GM12878 (cell line): ENCODE measurements around the gene EP400. TPM values are rescaled to one million over a fixed set of nuclear protein-coding genes. Genes with fewer than 3 reads are reported as not detected.
A peak's percentile ranks its signal among the peaks of the same experiment; 100 is the strongest.

Source experiments
- BCL11A ChIP-seq: IDR thresholded peaks from 2 replicates; pipeline ENCODE4 v1.6.1; 2011; ENCODE audit warnings: low read depth, low read length
- CBX5 ChIP-seq: sonication (generic); IDR thresholded peaks from 2 replicates; pipeline ENCODE4 v1.6.1; 2016; ENCODE audit warnings: low read depth, moderate library complexity, mild to moderate bottlenecking, inconsistent platforms
- CHD1 ChIP-seq: IDR thresholded peaks from 2 replicates; pipeline ENCODE4 v1.6.1; 2012; ENCODE audit warnings: low read depth, low read length, improper control_type of control experiment
- CHD2 ChIP-seq: IDR thresholded peaks from 2 replicates; pipeline ENCODE4 v1.6.1; 2011; ENCODE audit warnings: low read depth, low read length, improper control_type of control experiment, borderline replicate concordance
- EED ChIP-seq: sonication (generic); IDR thresholded peaks from 2 replicates; pipeline ENCODE4 v1.6.1; 2016; ENCODE audit warnings: antibody characterized with exemption, low read depth
- GABPA ChIP-seq: IDR thresholded peaks from 2 replicates; pipeline ENCODE4 v1.6.1; 2014; ENCODE audit warnings: antibody characterized with exemption, low read depth, mild to moderate bottlenecking, inconsistent platforms
- HCFC1 ChIP-seq: fragments of 150-350 bp; IDR thresholded peaks from 2 replicates; pipeline ENCODE4 v1.6.1; 2014; ENCODE audit warnings: low read length
- HDGF ChIP-seq: fragments of 450-650 bp; IDR thresholded peaks from 2 replicates; pipeline ENCODE4 v1.6.1; 2016; ENCODE audit warnings: antibody characterized with exemption
- IRF4 ChIP-seq: IDR thresholded peaks from 2 replicates; pipeline ENCODE4 v1.6.1; 2011; ENCODE audit warnings: low read depth, low read length
- MXI1 ChIP-seq: fragments of 150-350 bp; IDR thresholded peaks from 2 replicates; pipeline ENCODE4 v1.6.1; 2011; ENCODE audit warnings: low read depth, mild to moderate bottlenecking, inconsistent platforms, low read length, improper control_type of control experiment
- NBN ChIP-seq: fragments of 450-650 bp; IDR thresholded peaks from 2 replicates; pipeline ENCODE4 v1.6.1; 2016
- NFYB ChIP-seq: IDR thresholded peaks from 2 replicates; pipeline ENCODE4 v1.6.1; 2011; ENCODE audit warnings: low read depth, mild to moderate bottlenecking, low read length, improper control_type of control experiment, moderate library complexity; ENCODE audit not compliant: insufficient read depth
- PKNOX1 ChIP-seq: fragments of 450-650 bp; IDR thresholded peaks from 2 replicates; pipeline ENCODE4 v1.6.1; 2016; ENCODE audit warnings: mild to moderate bottlenecking
- PML ChIP-seq: IDR thresholded peaks from 2 replicates; pipeline ENCODE4 v1.6.1; 2012; ENCODE audit warnings: low read length, inconsistent platforms
- POLR2A ChIP-seq: IDR thresholded peaks from 2 replicates; pipeline ENCODE4 v1.6.1; 2011; ENCODE audit warnings: low read depth, mild to moderate bottlenecking, low read length
- POLR2AphosphoS2 ChIP-seq: IDR thresholded peaks from 2 replicates; pipeline ENCODE4 v1.6.1; 2011; ENCODE audit warnings: low read depth, mild to moderate bottlenecking, low read length, improper control_type of control experiment, moderate library complexity
- POU2F2 ChIP-seq: IDR thresholded peaks from 3 replicates; pipeline ENCODE4 v1.6.1; 2011; ENCODE audit warnings: low read depth, mild to moderate bottlenecking, low read length, borderline replicate concordance
- RB1 ChIP-seq: fragments of 450-650 bp; formaldehyde crosslinking; IDR thresholded peaks from 2 replicates; pipeline ENCODE4 v1.6.1; 2017; ENCODE audit warnings: mild to moderate bottlenecking, borderline replicate concordance
- RFX5 ChIP-seq: IDR thresholded peaks from 2 replicates; pipeline ENCODE4 v1.6.1; 2011; ENCODE audit warnings: low read depth, low read length, improper control_type of control experiment
- SIN3A ChIP-seq: IDR thresholded peaks from 2 replicates; pipeline ENCODE4 v1.6.1; 2012; ENCODE audit warnings: low read depth, low read length, improper control_type of control experiment
- SIX5 ChIP-seq: IDR thresholded peaks from 2 replicates; pipeline ENCODE4 v1.6.1; 2011; ENCODE audit warnings: mild to moderate bottlenecking, low read depth, low read length, moderate library complexity; ENCODE audit not compliant: severe bottlenecking
- SRF ChIP-seq, 2 experiments: IDR thresholded peaks; 2 replicates each; pipeline ENCODE4 v1.6.1; 2011; ENCODE audit warnings: low read depth in 2 of 2, low read length in 2 of 2, mild to moderate bottlenecking in 1 of 2, moderate library complexity in 1 of 2
- STAT3 ChIP-seq: IDR thresholded peaks from 2 replicates; pipeline ENCODE4 v1.6.1; 2011; ENCODE audit warnings: low read depth, low read length, improper control_type of control experiment
- SUPT20H ChIP-seq: IDR thresholded peaks from 2 replicates; pipeline ENCODE4 v1.6.1; 2011; ENCODE audit warnings: low read depth, mild to moderate bottlenecking, low read length, moderate library complexity, borderline replicate concordance; ENCODE audit not compliant: control insufficient read depth
- TARDBP ChIP-seq: IDR thresholded peaks from 2 replicates; pipeline ENCODE4 v1.6.1; 2016; ENCODE audit warnings: borderline replicate concordance
- WRNIP1 ChIP-seq: IDR thresholded peaks from 2 replicates; pipeline ENCODE4 v1.6.1; 2011; ENCODE audit warnings: low read depth, low read length, improper control_type of control experiment, borderline replicate concordance
- ZBTB4 ChIP-seq: fragments of 450-650 bp; formaldehyde crosslinking; IDR thresholded peaks from 2 replicates; pipeline ENCODE4 v1.4.0; 2022; ENCODE audit warnings: mild to moderate bottlenecking, moderate library complexity
- ZNF24 ChIP-seq: fragments of 450-650 bp; IDR thresholded peaks from 2 replicates; pipeline ENCODE4 v1.6.1; 2017; ENCODE audit warnings: antibody characterized with exemption, mild to moderate bottlenecking
- ZNF622 ChIP-seq: fragments of 450-650 bp; IDR thresholded peaks from 2 replicates; pipeline ENCODE4 v1.6.1; 2017; ENCODE audit warnings: mild to moderate bottlenecking, inconsistent platforms
- polyA plus RNA-seq, 11 experiments: library from polyadenylated mRNA; depleted of rRNA in 4 of 11; unstranded in 6 of 11; stranded (reverse) in 5 of 11; fragments of >200 nt; fragmentation: Nextera tagmentation in 4 of 11; fragmentation: Illumina TruSeq in 1 of 11; extraction: Ambion mirVana in 4 of 11; extraction: Trizol in 1 of 11; gene quantifications; 1 replicate in 1 of 11; 2 replicates in 10 of 11; pipeline versions ENCODE4 v1.2.1 to v1.2.3, GENCODE V29; 2011 to 2016; ENCODE audit warnings: inconsistent platforms in 2 of 11, missing spikeins in 2 of 11, low read depth in 1 of 11
- total RNA-seq, 4 experiments: library from RNA; depleted of rRNA in 3 of 4; stranded (reverse); fragments of >200 nt in 3 of 4; fragmentation: Illumina TruSeq in 1 of 4; extraction: Trizol in 1 of 4; gene quantifications; 2 replicates each; pipeline versions ENCODE4 v1.2.1 to v1.2.3, GENCODE V29; 2013 to 2021
- TF ChIP-seq, protein P1 (sequence below): IDR thresholded peaks from 2 replicates; pipeline ENCODE4 v1.6.1; 2012; ENCODE audit warnings: low read depth, low read length, improper control_type of control experiment
- TF ChIP-seq, protein P2 (sequence below): fragments of 450-650 bp; IDR thresholded peaks from 2 replicates; pipeline ENCODE4 v1.6.1; 2017; ENCODE audit warnings: borderline replicate concordance

Gene EP400
- total and polyA plus RNA-seq, 10 of the 15 experiments (the other 5 are each of a cell fraction or from before 2014, with no cell fraction given) = 3.8 to 44.2 (median 8.4) TPM

GRCh38 chr12:131923260-131923659, 26.5 kb upstream of the EP400 start (continued):
- TF ChIP-seq ZBTB4 (CRISPR knock-in tag) (no peak), SIX5 (no peak), HCFC1 (no peak), IRF4 (no peak), PML (no peak), WRNIP1 (no peak), ZNF24 (no peak), EED (no peak), ZNF622 (no peak), CBX5 (no peak), CHD1 (no peak), STAT3 (no peak), SRF (IDR thresholded peaks at IDR 0.05; ENCODE audit: low read depth in 2 of 2, low read length in 2 of 2) (no peak), NBN (no peak), HDGF (no peak), MXI1 (0 out of 2 replicates have a peak, but pooled peaks have one; percentile 61), POLR2A (peak; percentile 71), CHD2 (no peak), BCL11A (0 out of 2 replicates have a peak, but pooled peaks have one; percentile 16), RB1 (0 out of 2 replicates have a peak, but pooled peaks have one; percentile 16), SUPT20H (no peak), POLR2AphosphoS2 (no peak; the same call in 1 of the 2 replicates), SIN3A (no peak), POU2F2 (peak; percentile 99), RFX5 (no peak), NFYB (no peak), TARDBP (no peak), GABPA (no peak), PKNOX1 (no peak)
- TF ChIP-seq, protein P1, sequence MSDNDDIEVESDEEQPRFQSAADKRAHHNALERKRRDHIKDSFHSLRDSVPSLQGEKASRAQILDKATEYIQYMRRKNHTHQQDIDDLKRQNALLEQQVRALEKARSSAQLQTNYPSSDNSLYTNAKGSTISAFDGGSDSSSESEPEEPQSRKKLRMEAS = peak; percentile 80
- TF ChIP-seq, protein P2, sequence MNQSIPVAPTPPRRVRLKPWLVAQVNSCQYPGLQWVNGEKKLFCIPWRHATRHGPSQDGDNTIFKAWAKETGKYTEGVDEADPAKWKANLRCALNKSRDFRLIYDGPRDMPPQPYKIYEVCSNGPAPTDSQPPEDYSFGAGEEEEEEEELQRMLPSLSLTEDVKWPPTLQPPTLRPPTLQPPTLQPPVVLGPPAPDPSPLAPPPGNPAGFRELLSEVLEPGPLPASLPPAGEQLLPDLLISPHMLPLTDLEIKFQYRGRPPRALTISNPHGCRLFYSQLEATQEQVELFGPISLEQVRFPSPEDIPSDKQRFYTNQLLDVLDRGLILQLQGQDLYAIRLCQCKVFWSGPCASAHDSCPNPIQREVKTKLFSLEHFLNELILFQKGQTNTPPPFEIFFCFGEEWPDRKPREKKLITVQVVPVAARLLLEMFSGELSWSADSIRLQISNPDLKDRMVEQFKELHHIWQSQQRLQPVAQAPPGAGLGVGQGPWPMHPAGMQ = no peak
